Trophoblast cell (in vitro differentiated cells and primary cell): ENCODE results near the gene ZNF862.

ENCODE experiments used
- DNase-seq, 2 donors: peaks; one replicate each; pipeline ENCODE4 v3.0.0-alpha.2; 2016
- H2AFZ ChIP-seq: 2 replicates; pipeline ENCODE4 v1.6.1; 2013; ENCODE audit warnings: low read length, moderate library complexity, mild to moderate bottlenecking; ENCODE audit not compliant: insufficient read depth, poor library complexity
- H2AK5ac ChIP-seq: 2 replicates; pipeline ENCODE4 v1.6.1; 2013; ENCODE audit warnings: mild to moderate bottlenecking, low read length
- H2BK120ac ChIP-seq: 2 replicates; pipeline ENCODE4 v1.6.1; 2013; ENCODE audit warnings: low read length, mild to moderate bottlenecking, moderate library complexity; ENCODE audit not compliant: insufficient read depth, poor library complexity
- H2BK12ac ChIP-seq: 2 replicates; pipeline ENCODE4 v1.6.1; 2013; ENCODE audit warnings: mild to moderate bottlenecking, low read length, moderate library complexity
- H2BK5ac ChIP-seq: 2 replicates; pipeline ENCODE4 v1.6.1; 2013; ENCODE audit warnings: low read length, low read depth, moderate library complexity, mild to moderate bottlenecking; ENCODE audit not compliant: poor library complexity
- H3K14ac ChIP-seq: 2 replicates; pipeline ENCODE4 v1.6.1; 2013; ENCODE audit warnings: mild to moderate bottlenecking, low read length
- H3K18ac ChIP-seq: 2 replicates; pipeline ENCODE4 v1.6.1; 2013; ENCODE audit warnings: mild to moderate bottlenecking, low read length
- H3K23ac ChIP-seq: 2 replicates; pipeline ENCODE4 v1.6.1; 2013; ENCODE audit warnings: low read length
- H3K27ac ChIP-seq: 2 replicates; pipeline ENCODE4 v1.5.1; 2013; ENCODE audit warnings: low read depth, mild to moderate bottlenecking, inconsistent platforms, low read length, moderate library complexity
- H3K27me3 ChIP-seq: 2 replicates; pipeline ENCODE4 v1.6.1; 2013; ENCODE audit warnings: inconsistent platforms, mild to moderate bottlenecking, low read length, moderate library complexity; ENCODE audit not compliant: insufficient read depth
- H3K36me3 ChIP-seq, 2 experiments: 1 replicate in 1 of 2; 2 replicates in 1 of 2; pipeline ENCODE4 v1.6.1; 2013; ENCODE audit warnings: low read length in 2 of 2, mild to moderate bottlenecking in 2 of 2, moderate library complexity in 1 of 2; ENCODE audit not compliant: insufficient read depth in 2 of 2, control insufficient read depth in 1 of 2
- H3K4ac ChIP-seq: 2 replicates; pipeline ENCODE4 v1.6.1; 2013; ENCODE audit warnings: low read depth, mild to moderate bottlenecking, low read length, moderate library complexity
- H3K4me1 ChIP-seq, 2 experiments: 1 replicate in 1 of 2; 2 replicates in 1 of 2; pipeline ENCODE4 v1.6.1; 2013; ENCODE audit warnings: low read length in 2 of 2, mild to moderate bottlenecking in 2 of 2, moderate library complexity in 1 of 2; ENCODE audit not compliant: insufficient read depth in 2 of 2, control insufficient read depth in 1 of 2
- H3K4me2 ChIP-seq: 2 replicates; pipeline ENCODE4 v1.6.1; 2013; ENCODE audit warnings: inconsistent platforms, mild to moderate bottlenecking, low read length, moderate library complexity
- H3K4me3 ChIP-seq: 2 replicates; pipeline ENCODE4 v1.5.1; 2013; ENCODE audit warnings: mild to moderate bottlenecking, low read depth, low read length, inconsistent platforms
- H3K79me1 ChIP-seq: one replicate; pipeline ENCODE4 v1.6.1; 2013; ENCODE audit warnings: low read length
- H3K79me2 ChIP-seq: 2 replicates; pipeline ENCODE4 v1.6.1; 2013; ENCODE audit warnings: low read length, mild to moderate bottlenecking; ENCODE audit not compliant: control insufficient read depth, insufficient read depth, poor library complexity
- H3K9ac ChIP-seq: 2 replicates; pipeline ENCODE4 v1.6.1; 2013; ENCODE audit warnings: mild to moderate bottlenecking, low read length
- H3K9me3 ChIP-seq: 2 replicates; pipeline ENCODE4 v1.6.1; 2013; ENCODE audit warnings: low read depth, mild to moderate bottlenecking, control low read depth, inconsistent platforms, low read length; ENCODE audit not compliant: insufficient read depth
- H4K12ac ChIP-seq: 2 replicates; pipeline ENCODE4 v1.6.1; 2013; ENCODE audit warnings: low read depth, mild to moderate bottlenecking, low read length, moderate library complexity
- H4K8ac ChIP-seq: 2 replicates; pipeline ENCODE4 v1.6.1; 2013; ENCODE audit warnings: low read depth, mild to moderate bottlenecking, low read length, moderate library complexity
- H4K91ac ChIP-seq: one replicate; pipeline ENCODE4 v1.6.1; 2013; ENCODE audit warnings: low read depth, mild to moderate bottlenecking, low read length, moderate library complexity
- WGBS: extraction: QIAGEN DNeasy Blood & Tissue Kit; methylation state at CpG from one replicate; pipeline ENCODE4 v1.1.7; 2013; ENCODE audit warnings: missing lambda C conversion rate; ENCODE audit not compliant: insufficient read length, insufficient coverage; ENCODE audit errors: extremely low coverage; 5-methylcytosine and 5-hydroxymethylcytosine counted together

The ZNF862 gene

GRCh38 chr7:149816794-149817193 lies 21.4 kb upstream of the ZNF862 start:
- H3K27me3 ChIP-seq: no peaks in the 10 kb centered on the region
- no peaks in the 10 kb centered on the region for H3K36me3 ChIP-seq

GRCh38 chr7:149817301-149817771 lies 20.8 kb upstream of the ZNF862 start:
- H2BK5ac ChIP-seq: no peak overlapping the region
- H4K12ac ChIP-seq: no peak overlapping the region
- H3K79me1 ChIP-seq: no peaks in the 10 kb centered on the region
- no peak for DNase-seq
- H3K27me3 ChIP-seq: no peaks in the 10 kb centered on the region
- no peaks in the 10 kb centered on the region for H3K79me2 ChIP-seq
- no peak overlapping the region for H3K4me2 ChIP-seq
- no peak overlapping the region for H2BK120ac ChIP-seq
- H2BK12ac ChIP-seq: no peak overlapping the region
- no peak overlapping the region for H4K8ac ChIP-seq
- H3K36me3 ChIP-seq: no peaks in the 10 kb centered on the region
- whole genome bisulfite sequencing: no CpG with 5 or more reads among the region's 8 CpGs
- no peak overlapping the region for H4K91ac ChIP-seq
- H3K9ac ChIP-seq: no peak overlapping the region
- no peak overlapping the region for H3K4ac ChIP-seq
- no peak overlapping the region for H3K18ac ChIP-seq
- peaks cover 4% of the 10 kb centered on the region for H3K9me3 ChIP-seq
- H2AFZ ChIP-seq: no peak overlapping the region
- H3K4me3 ChIP-seq: no peak overlapping the region
- H3K4me1 ChIP-seq: no peaks in the 10 kb centered on the region
- H3K27ac ChIP-seq: no peak overlapping the region
- no peak overlapping the region for H3K14ac ChIP-seq
- H2AK5ac ChIP-seq: no peak overlapping the region
- no peak overlapping the region for H3K23ac ChIP-seq

More at GRCh38 chr7:149816794-149817193, 21.4 kb upstream of the ZNF862 start:
- H2AFZ ChIP-seq: no peak overlapping the region
- H3K4ac ChIP-seq: no peak overlapping the region
- no peak overlapping the region for H2BK12ac ChIP-seq
- H3K27ac ChIP-seq: no peak overlapping the region
- H3K14ac ChIP-seq: no peak overlapping the region
- no peak overlapping the region for H2BK120ac ChIP-seq
- H4K91ac ChIP-seq: no peak overlapping the region
- no peak overlapping the region for H2AK5ac ChIP-seq
- H3K79me2 ChIP-seq: no peaks in the 10 kb centered on the region
- WGBS: no CpG with 5 or more reads among the region's 4 CpGs
- no peak overlapping the region for H3K18ac ChIP-seq
- no peaks in the 10 kb centered on the region for H3K4me1 ChIP-seq
- no peak for DNase-seq
- no peak overlapping the region for H3K4me3 ChIP-seq
- H3K4me2 ChIP-seq: no peak overlapping the region
- H2BK5ac ChIP-seq: no peak overlapping the region
- H3K23ac ChIP-seq: no peak overlapping the region
- H4K8ac ChIP-seq: no peak overlapping the region
- H3K9me3 ChIP-seq: peaks cover 4% of the 10 kb centered on the region
- no peak overlapping the region for H4K12ac ChIP-seq
- H3K79me1 ChIP-seq: no peaks in the 10 kb centered on the region
- no peak overlapping the region for H3K9ac ChIP-seq

DNA sequence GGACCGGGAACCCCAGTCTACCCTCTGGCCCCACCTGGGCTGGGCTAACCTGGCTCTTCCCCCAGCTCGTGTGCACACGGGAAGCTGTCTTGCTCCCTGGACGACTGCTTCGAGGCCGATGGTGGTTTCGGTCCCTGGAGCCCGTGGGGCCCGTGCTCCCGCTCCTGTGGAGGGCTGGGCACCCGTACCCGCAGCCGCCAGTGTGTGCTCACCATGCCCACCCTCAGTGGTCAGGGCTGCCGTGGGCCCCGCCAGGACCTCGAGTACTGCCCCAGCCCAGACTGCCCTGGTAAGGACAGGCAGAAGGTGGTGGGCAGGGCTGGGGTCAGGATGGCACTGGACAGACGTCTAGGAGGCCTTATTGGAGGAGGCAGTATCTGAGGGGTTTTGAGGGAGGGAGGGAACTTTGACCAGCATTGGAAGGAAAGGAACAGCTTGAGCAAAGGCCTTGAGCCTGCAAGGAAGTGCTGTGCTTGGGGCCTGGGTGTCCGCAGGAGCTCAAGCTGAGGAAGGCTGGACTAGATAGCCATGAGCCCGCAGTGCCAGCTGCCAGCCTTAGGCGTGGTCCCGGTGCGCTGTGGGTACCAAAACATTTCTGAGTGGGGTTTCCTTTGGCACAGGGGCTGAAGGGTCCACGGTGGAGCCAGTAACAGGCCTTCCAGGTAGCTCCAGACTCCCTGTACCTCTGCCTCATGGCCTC lies 20.2 kb upstream of the ZNF862 start:
- Histone ChIP-seq H2BK120ac (no peak overlapping the region), H3K79me2 (no peaks in the 10 kb centered on the region), H3K4me2 (no peak overlapping the region), H3K9me3 (peaks cover 4% of the 10 kb centered on the region), H3K18ac (no peak overlapping the region), H3K4me3 (no peak overlapping the region), H3K23ac (no peak overlapping the region), H3K4me1 (no peaks in the 10 kb centered on the region), H2BK5ac (no peak overlapping the region), H4K91ac (no peak overlapping the region), H3K4ac (no peak overlapping the region), H3K9ac (no peak overlapping the region), H4K12ac (no peak overlapping the region), H3K79me1 (no peaks in the 10 kb centered on the region), H3K27ac (no peak overlapping the region), H2AFZ (no peak overlapping the region), H2AK5ac (no peak overlapping the region), H2BK12ac (no peak overlapping the region), H3K36me3 (no peaks in the 10 kb centered on the region), H4K8ac (no peak overlapping the region), H3K14ac (no peak overlapping the region), H3K27me3 (no peaks in the 10 kb centered on the region)
- DNase-seq: no peak
- no CpG with 5 or more reads among the region's 23 CpGs for WGBS

GRCh38 chr7:149818536-149818840 lies 19.7 kb upstream of the ZNF862 start:
- Histone ChIP-seq H4K12ac (no peak overlapping the region), H3K9ac (no peak overlapping the region), H3K36me3 (no peaks in the 10 kb centered on the region), H2BK12ac (no peak overlapping the region), H2AK5ac (no peak overlapping the region), H3K4me1 (no peaks in the 10 kb centered on the region), H2BK5ac (no peak overlapping the region), H3K14ac (no peak overlapping the region), H3K9me3 (peaks cover 4% of the 10 kb centered on the region), H3K79me1 (no peaks in the 10 kb centered on the region), H4K8ac (no peak overlapping the region), H3K27me3 (no peaks in the 10 kb centered on the region), H3K4ac (no peak overlapping the region), H3K79me2 (no peaks in the 10 kb centered on the region), H3K23ac (no peak overlapping the region), H3K18ac (no peak overlapping the region), H4K91ac (no peak overlapping the region), H3K4me3 (no peak overlapping the region), H2AFZ (no peak overlapping the region), H3K4me2 (no peak overlapping the region), H2BK120ac (no peak overlapping the region), H3K27ac (no peak overlapping the region)
- no CpG with 5 or more reads among the region's 9 CpGs for WGBS
- no peak for DNase-seq
